OCI-LY7 (cell line): Measurements from ENCODE around the gene ATP5F1C. TPM values are rescaled to one million over a fixed set of nuclear protein-coding genes. Genes with fewer than 3 reads are reported as not detected.

ENCODE experiments used
- BruUV-seq: library from RNA; stranded (reverse); fragments of 400-500 nt; replicated peaks from 2 replicates; lab custom pipeline; 2021; lab: Mats Ljungman, UMichigan
- CTCF ChIA-PET: fragments of 300-600 bp; sonication (Branson Sonifier 250); formaldehyde crosslinking; loops from one replicate; lab custom pipeline; 2022; ENCODE audit warnings: antibody characterized with exemption; ENCODE audit not compliant: unreplicated experiment; lab: Charles Lee
- POLR2A ChIA-PET: fragments of 300-600 bp; sonication (Branson Sonifier 250); formaldehyde crosslinking; loops from one replicate; lab custom pipeline; 2022; ENCODE audit warnings: antibody characterized with exemption; lab: Charles Lee
- DNase-seq: peaks from one replicate; pipeline ENCODE4 v3.0.0-alpha.2; 2015; ENCODE audit warnings: low spot score
- H2AFZ ChIP-seq: fragments of 200-600 bp; sonication (generic), shearing (Covaris generic); 2 replicates; pipeline ENCODE4 v1.6.1; 2014; ENCODE audit warnings: mild to moderate bottlenecking, antibody characterized with exemption, low read length, moderate library complexity
- H3K27ac ChIP-seq: fragments of 200-600 bp; sonication (generic); 2 replicates; pipeline ENCODE4 v1.5.1; 2014; ENCODE audit warnings: mixed run types, low read depth, mild to moderate bottlenecking, moderate library complexity, low read length, inconsistent platforms; ENCODE audit not compliant: poor library complexity, severe bottlenecking
- H3K36me3 ChIP-seq: fragments of 200-600 bp; sonication (generic); 2 replicates; pipeline ENCODE4 v1.6.1; 2014; ENCODE audit warnings: mild to moderate bottlenecking, antibody characterized with exemption, low read length, moderate library complexity, mixed read lengths; ENCODE audit not compliant: insufficient read depth
- H3K4me1 ChIP-seq: fragments of 200-600 bp; sonication (generic); 2 replicates; pipeline ENCODE4 v1.5.1; 2014; ENCODE audit warnings: mild to moderate bottlenecking, low read length; ENCODE audit not compliant: insufficient read depth, poor library complexity, severe bottlenecking
- H3K4me2 ChIP-seq: fragments of 200-600 bp; sonication (generic); 2 replicates; pipeline ENCODE4 v1.6.1; 2014; ENCODE audit warnings: mild to moderate bottlenecking, low read length
- H3K4me3 ChIP-seq: fragments of 200-600 bp; sonication (generic); 2 replicates; pipeline ENCODE4 v1.5.1; 2014; ENCODE audit warnings: mild to moderate bottlenecking, low read depth, low read length; ENCODE audit not compliant: poor library complexity, severe bottlenecking
- H3K79me2 ChIP-seq: fragments of 200-600 bp; sonication (generic); 2 replicates; pipeline ENCODE4 v1.6.1; 2016; ENCODE audit warnings: low read depth, mild to moderate bottlenecking, low read length, moderate library complexity, mixed read lengths; ENCODE audit not compliant: insufficient read depth
- H3K9me2 ChIP-seq: fragments of 200-600 bp; sonication (generic); 2 replicates; pipeline ENCODE4 v1.6.1; 2016; ENCODE audit warnings: mild to moderate bottlenecking, low read length, mixed read lengths; ENCODE audit not compliant: insufficient read depth
- H3K9me3 ChIP-seq: fragments of 200-600 bp; sonication (generic); 2 replicates; pipeline ENCODE4 v1.6.1; 2014; ENCODE audit warnings: mild to moderate bottlenecking, mixed run types, low read length, mixed read lengths
- H4K20me1 ChIP-seq: fragments of 200-600 bp; sonication (generic); 2 replicates; pipeline ENCODE4 v1.6.1; 2014; ENCODE audit warnings: mild to moderate bottlenecking, antibody characterized with exemption, low read length, moderate library complexity, mixed read lengths; ENCODE audit not compliant: insufficient read depth
- CTCF ChIP-seq: fragments of 200-600 bp; sonication (generic); conservative IDR thresholded peaks from 2 replicates; pipeline ENCODE4 v1.5.1; 2014; ENCODE audit warnings: mild to moderate bottlenecking, antibody characterized with exemption, low read length, moderate library complexity, mixed read lengths
- EZH2phosphoT487 ChIP-seq: fragments of 200-600 bp; sonication (generic); IDR thresholded peaks from 2 replicates; pipeline ENCODE4 v1.6.1; 2018; ENCODE audit warnings: low read depth, borderline replicate concordance, mild to moderate bottlenecking, mixed run types, antibody characterized with exemption, low read length, moderate library complexity, mixed read lengths
- intact Hi-C: fragments of 100-400 bp; cut with micrococcal nuclease; formaldehyde crosslinking; loops from one replicate; pipeline ENCODE4 v1.10.0; 2022; ENCODE audit not compliant: unreplicated experiment
- total RNA-seq, 2 experiments: library from RNA; depleted of rRNA in 1 of 2; stranded (reverse); fragments of >200 nt in 1 of 2; shearing (Covaris generic) in 1 of 2; gene quantifications; 2 replicates each; pipeline ENCODE4 v1.2.3, GENCODE V29; 2014 to 2022

The ATP5F1C gene
- total RNA-seq, 2 experiments from 2014 or later, result 242 to 283 TPM

GRCh38 chr10:7792541-7792940 is 4.6 kb downstream of the ATP5F1C start:
- Histone ChIP-seq H3K9me2 (no peaks in the 10 kb centered on the region), H3K36me3 (peaks cover 74% of the 10 kb centered on the region), H2AFZ (no peak overlapping the region), H4K20me1 (peaks cover 57% of the 10 kb centered on the region), H3K4me1 (peaks cover 14% of the 10 kb centered on the region), H3K4me2 (0 out of 2 replicates have a peak overlapping the region, but pooled peaks have one; percentile 9), H3K27ac (no peak overlapping the region), H3K79me2 (peaks cover 93% of the 10 kb centered on the region), H3K4me3 (no peak overlapping the region), H3K9me3 (no peaks in the 10 kb centered on the region)
- no peak for TF ChIP-seq CTCF
- no peak for TF ChIP-seq EZH2phosphoT487
- ChIA-PET CTCF (no interaction called here), POLR2A (interaction anchor here (0.6 to 2.0 kb wide), 8 partner anchors 10 to 391 kb away, joined by 3 to 8 read pairs (median 4); partner anchors contain the start of gene TAF3)
- BruUV-seq, result no TSS peak
- no peak for DNase-seq
- intact Hi-C loops, result no loop called here

GRCh38 chr10:7794251-7795026 is 6.5 kb downstream of the ATP5F1C start:
- Histone ChIP-seq H3K9me2 (no peaks in the 10 kb centered on the region), H3K79me2 (peaks cover 77% of the 10 kb centered on the region), H4K20me1 (peaks cover 50% of the 10 kb centered on the region), H3K4me2 (no peak overlapping the region), H3K36me3 (peaks cover 93% of the 10 kb centered on the region), H3K9me3 (no peaks in the 10 kb centered on the region), H2AFZ (no peak overlapping the region), H3K4me1 (peaks cover 10% of the 10 kb centered on the region), H3K4me3 (no peak overlapping the region), H3K27ac (no peak overlapping the region)
- no TSS peak for BruUV-seq
- DNase-seq, result no peak
- intact Hi-C loops, result no loop called here
- ChIA-PET CTCF (no interaction called here), POLR2A (interaction anchor here (0.7 to 1.7 kb wide), 3 partner anchors 23 to 1426 kb away, joined by 3 read pairs; no protein-coding TSS in a partner anchor)
- TF ChIP-seq EZH2phosphoT487 (no peak), CTCF (no peak)

- no peak for DNase-seq
- Histone ChIP-seq H3K4me1 (peaks cover 4% of the 10 kb centered on the region), H3K36me3 (peaks cover 95% of the 10 kb centered on the region), H3K4me2 (no peak overlapping the region), H4K20me1 (peaks cover 38% of the 10 kb centered on the region), H3K9me2 (no peaks in the 10 kb centered on the region), H3K27ac (no peak overlapping the region), H3K9me3 (no peaks in the 10 kb centered on the region), H3K4me3 (no peak overlapping the region), H3K79me2 (peaks cover 65% of the 10 kb centered on the region), H2AFZ (no peak overlapping the region)
- ChIA-PET POLR2A (no interaction called here), CTCF (no interaction called here)
- TF ChIP-seq CTCF (no peak), EZH2phosphoT487 (no peak)
- intact Hi-C loops, result no loop called here
- no TSS peak for BruUV-seq
Observed at GRCh38 chr10:7795605-7796004, 7.6 kb downstream of the ATP5F1C start.
